Measurements from ENCODE around the gene FGF21. TPM values are rescaled to one million over a fixed set of nuclear protein-coding genes. Genes with fewer than 3 reads are reported as not detected.

FGF21 gene
- polyA plus RNA-seq, 2 of the 4 experiments (the other 2 are of a cell fraction) = 0.06 TPM; not detected in 1

- ATAC-seq (peak in 1 of 2 experiments; percentile 15; a peak in 3 of 6 replicates), DNase-seq (ENCODE audit: low read depth in 1 of 2, low spot score in 1 of 2) (peak; percentile 63 to 66), FAIRE-seq (no peak)
- ChIA-PET CTCF (interaction anchor here (0.6 to 1.6 kb wide), 2 partner anchors 48 to 475 kb away, joined by 3 read pairs; no protein-coding TSS in a partner anchor), POLR2A (interaction anchor here (0.6 kb wide), 1 partner anchor 409 kb away, joined by 3 read pairs; no protein-coding TSS in a partner anchor)
- H3K9me3 ChIP-seq = no peaks in the 10 kb centered on the region
- TF ChIP-seq EP300 (IDR thresholded peaks at IDR 0.05) = no peak
- TF ChIP-seq CTCF (IDR thresholded peaks at IDR 0.05) = no peak
- no peak for TF ChIP-seq MAZ (IDR thresholded peaks at IDR 0.05; ENCODE audit: borderline replicate concordance, low read depth, low read length)
- TF ChIP-seq, protein P1, sequence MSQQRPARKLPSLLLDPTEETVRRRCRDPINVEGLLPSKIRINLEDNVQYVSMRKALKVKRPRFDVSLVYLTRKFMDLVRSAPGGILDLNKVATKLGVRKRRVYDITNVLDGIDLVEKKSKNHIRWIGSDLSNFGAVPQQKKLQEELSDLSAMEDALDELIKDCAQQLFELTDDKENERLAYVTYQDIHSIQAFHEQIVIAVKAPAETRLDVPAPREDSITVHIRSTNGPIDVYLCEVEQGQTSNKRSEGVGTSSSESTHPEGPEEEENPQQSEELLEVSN (IDR thresholded peaks at IDR 0.05; ENCODE audit: borderline replicate concordance, low read depth) = no peak
- no peak for TF ChIP-seq JUNB (IDR thresholded peaks at IDR 0.05)
- no peak for TF ChIP-seq TP53 (CRISPR knock-in tag; IDR thresholded peaks at IDR 0.05)
- TF ChIP-seq HDAC2 (IDR thresholded peaks at IDR 0.05) = no peak
- TF ChIP-seq JUN (IDR thresholded peaks at IDR 0.05) = no peak
- TF ChIP-seq REST (IDR thresholded peaks at IDR 0.05) = no peak
- no peak for TF ChIP-seq ESRRA (IDR thresholded peaks at IDR 0.05; ENCODE audit: borderline replicate concordance, low read length)
- TF ChIP-seq SREBF2 (IDR thresholded peaks at IDR 0.05) = no peak
- TF ChIP-seq, protein P2, sequence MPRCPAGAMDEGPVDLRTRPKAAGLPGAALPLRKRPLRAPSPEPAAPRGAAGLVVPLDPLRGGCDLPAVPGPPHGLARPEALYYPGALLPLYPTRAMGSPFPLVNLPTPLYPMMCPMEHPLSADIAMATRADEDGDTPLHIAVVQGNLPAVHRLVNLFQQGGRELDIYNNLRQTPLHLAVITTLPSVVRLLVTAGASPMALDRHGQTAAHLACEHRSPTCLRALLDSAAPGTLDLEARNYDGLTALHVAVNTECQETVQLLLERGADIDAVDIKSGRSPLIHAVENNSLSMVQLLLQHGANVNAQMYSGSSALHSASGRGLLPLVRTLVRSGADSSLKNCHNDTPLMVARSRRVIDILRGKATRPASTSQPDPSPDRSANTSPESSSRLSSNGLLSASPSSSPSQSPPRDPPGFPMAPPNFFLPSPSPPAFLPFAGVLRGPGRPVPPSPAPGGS (IDR thresholded peaks at IDR 0.05) = no peak
- TF ChIP-seq, protein P3, sequence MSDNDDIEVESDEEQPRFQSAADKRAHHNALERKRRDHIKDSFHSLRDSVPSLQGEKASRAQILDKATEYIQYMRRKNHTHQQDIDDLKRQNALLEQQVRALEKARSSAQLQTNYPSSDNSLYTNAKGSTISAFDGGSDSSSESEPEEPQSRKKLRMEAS (IDR thresholded peaks at IDR 0.05) = no peak
- H3K4me1 ChIP-seq = peaks cover 14% of the 10 kb centered on the region
- no peak overlapping the region for H3K27ac ChIP-seq
- H3K4me3 ChIP-seq = no peak overlapping the region
- H3K4me2 ChIP-seq = no peak overlapping the region
- WGBS (ENCODE audit: missing lambda C conversion rate) = 74% methylated on average over 24 of the region's 35 CpGs
Measured at GRCh38 chr19:48741129-48741999, 14.0 kb upstream of the FGF21 start.

DNA sequence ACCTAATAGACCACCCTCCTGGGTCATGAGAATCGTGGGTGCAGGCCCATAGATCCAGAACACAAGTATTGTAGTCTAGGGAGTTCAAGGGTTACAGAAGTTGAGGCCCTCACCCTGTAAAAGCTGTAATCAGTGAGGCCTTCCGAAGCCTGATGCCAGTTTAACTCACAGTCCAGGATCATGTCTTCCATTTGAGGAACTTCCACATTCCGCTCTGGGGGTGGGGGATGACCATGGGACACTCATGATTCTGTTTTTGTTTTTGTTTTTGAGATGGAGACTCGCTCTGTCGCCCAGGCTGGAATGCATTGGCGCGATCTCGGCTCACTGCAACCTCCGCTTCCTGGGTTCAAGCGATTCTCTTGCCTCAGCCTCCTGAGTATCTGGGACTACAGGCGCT, 13.2 kb upstream of the FGF21 start:
- no peaks in the 10 kb centered on the region for H3K9me3 ChIP-seq
- no peak for TF ChIP-seq KDM1A (IDR thresholded peaks at IDR 0.05; ENCODE audit: low read depth)
- WGBS (ENCODE audit: missing lambda C conversion rate) = 86% methylated on average over 11 of the region's 11 CpGs
- no peak overlapping the region for H3K27ac ChIP-seq
- POLR2A ChIA-PET = interaction anchor here (0.6 kb wide), 1 partner anchor 409 kb away, joined by 3 read pairs; no protein-coding TSS in a partner anchor
- CTCF ChIA-PET = interaction anchor here (0.6 to 1.6 kb wide), 4 partner anchors 10 to 475 kb away, joined by 3 read pairs; no protein-coding TSS in a partner anchor
- no peak overlapping the region for H3K4me3 ChIP-seq
- peaks cover 14% of the 10 kb centered on the region for H3K4me1 ChIP-seq
- ATAC-seq = no peak
- H3K4me2 ChIP-seq = no peak overlapping the region
- DNase-seq (ENCODE audit: low read depth in 1 of 2, low spot score in 1 of 2) = no peak
- FAIRE-seq = no peak

Data from A549 (cell line).